Activated naive CD4-positive, alpha-beta T cell (primary cell): ENCODE results near the gene CCDC179.

ENCODE experiments used
- DNase-seq, 4 experiments: peaks; one replicate each; lab custom pipeline; 2025; lab: John Stamatoyannopoulos, UW

CCDC179 gene

GRCh38 chr11:22860241-22860640 is at the start of gene CCDC179:
TSS of gene CCDC179 (minus strand) at chr11:22860474. CDS start at chr11:22860421, 53 bp downstream.
- DNase-seq, result no peak

- DNase-seq, result no peak
These were observed 43.5 kb upstream of the CCDC179 start for GRCh38 chr11:22903782-22904181.

GRCh38 chr11:22901603-22902002 is 41.3 kb upstream of the CCDC179 start:
- DNase-seq, result no peak

- DNase-seq, result no peak
These were observed 40.7 kb upstream of the CCDC179 start for GRCh38 chr11:22900764-22901486.

- DNase-seq, result no peak
These were observed 37.8 kb upstream of the CCDC179 start for GRCh38 chr11:22898036-22898435.

GRCh38 chr11:22890227-22890626 is 30.0 kb upstream of the CCDC179 start:
- DNase-seq, result no peak

- no peak for DNase-seq
These were observed 23.9 kb upstream of the CCDC179 start for GRCh38 chr11:22884217-22884616.

GRCh38 chr11:22879630-22880029 is 19.4 kb upstream of the CCDC179 start:
- DNase-seq, result no peak

- DNase-seq, result no peak
These were observed 18.3 kb upstream of the CCDC179 start for GRCh38 chr11:22878604-22879003.

- DNase-seq, result no peak
These were observed 17.8 kb upstream of the CCDC179 start for GRCh38 chr11:22878039-22878438.

- DNase-seq, result peak in 3 of 4 experiments; percentile 2 to 17 (median 15)
These were observed 15.7 kb upstream of the CCDC179 start for GRCh38 chr11:22875869-22876473.

- DNase-seq, result no peak
These were observed 9.1 kb upstream of the CCDC179 start for GRCh38 chr11:22869325-22869724.

- DNase-seq, result no peak
These were observed 518 bp downstream of the CCDC179 start for GRCh38 chr11:22859756-22860155.

- no peak for DNase-seq
These were observed 8.8 kb downstream of the CCDC179 start for GRCh38 chr11:22851477-22851876.

GRCh38 chr11:22846726-22847125 is 13.5 kb downstream of the CCDC179 start:
- DNase-seq, result no peak

GRCh38 chr11:22832315-22833015 is 27.8 kb downstream of the CCDC179 start:
- DNase-seq, result no peak

GRCh38 chr11:22830082-22830414 is 30.2 kb downstream of the CCDC179 start:
- no peak for DNase-seq

GRCh38 chr11:22829231-22830081 is 30.8 kb downstream of the CCDC179 start, which contains the start of gene SVIP:
TSS of gene SVIP (minus strand) at chr11:22829801. CDS start at chr11:22829748, 53 bp downstream.
- DNase-seq, result peak; percentile 83 to 94 (median 92)

- no peak for DNase-seq
These were observed 31.9 kb downstream of the CCDC179 start for GRCh38 chr11:22828373-22828772.

GRCh38 chr11:22822203-22822602 is 38.1 kb downstream of the CCDC179 start:
- no peak for DNase-seq

GRCh38 chr11:22809893-22810292 is 50.4 kb downstream of the CCDC179 start:
- no peak for DNase-seq

- no peak for DNase-seq
These were observed 51.6 kb downstream of the CCDC179 start for GRCh38 chr11:22808571-22809197.
